Activated T-helper 1 cell treated with Interleukin-2 at 50 U/mL for 16 hours (primary cell): Measurements from ENCODE around the gene EBP.
"Not testable (repeated sequence)": the region's sequence is repeated elsewhere in the genome, so short reads cannot be mapped to it uniquely, and the experiment has no call there.

Experiments used
- DNase-seq: peaks from one replicate; pipeline ENCODE4 v3.0.0-alpha.2; 2020; ENCODE audit warnings: low read depth

Gene EBP

GRCh38 chrX:48493890-48494364 lies 27.7 kb upstream of the EBP start:
- DNase-seq: no peak

GRCh38 chrX:48496660-48497059 lies 24.9 kb upstream of the EBP start:
- DNase-seq: no peak

- DNase-seq: no peak
Observed at GRCh38 chrX:48497871-48498270, 23.7 kb upstream of the EBP start.

GRCh38 chrX:48498374-48498809 lies 23.2 kb upstream of the EBP start:
- no peak for DNase-seq

- DNase-seq: no peak
Observed at GRCh38 chrX:48504261-48504660, 17.3 kb upstream of the EBP start.

GRCh38 chrX:48505481-48505880 lies 16.1 kb upstream of the EBP start:
- DNase-seq: no peak

GRCh38 chrX:48507246-48507645 lies 14.4 kb upstream of the EBP start:
- DNase-seq: no peak

GRCh38 chrX:48508400-48509244 lies 13.0 kb upstream of the EBP start, which contains the start of gene PORCN:
PORCN (plus strand) TSS chrX:48508992; CDS start chrX:48509821, 829 bp downstream.
- DNase-seq: peak; percentile 68

GRCh38 chrX:48509245-48509590 lies 12.4 kb upstream of the EBP start:
- DNase-seq: no peak

- no peak for DNase-seq
Observed at GRCh38 chrX:48509619-48510018, 12.0 kb upstream of the EBP start.

GRCh38 chrX:48511560-48511959 lies 10.0 kb upstream of the EBP start:
- no peak for DNase-seq

GRCh38 chrX:48512371-48512935 lies 9.2 kb upstream of the EBP start:
- no peak for DNase-seq

GRCh38 chrX:48513670-48514069 lies 7.9 kb upstream of the EBP start:
- no peak for DNase-seq

GRCh38 chrX:48514126-48514806 lies 7.3 kb upstream of the EBP start:
- DNase-seq: no peak

- no peak for DNase-seq
Observed at GRCh38 chrX:48514868-48515460, 6.6 kb upstream of the EBP start.

- DNase-seq: no peak
Observed at GRCh38 chrX:48515842-48516241, 5.8 kb upstream of the EBP start.

GRCh38 chrX:48516285-48516684 lies 5.3 kb upstream of the EBP start:
- no peak for DNase-seq

GRCh38 chrX:48516987-48517386 lies 4.6 kb upstream of the EBP start:
- no peak for DNase-seq

GRCh38 chrX:48519481-48519880 lies 2.1 kb upstream of the EBP start:
- DNase-seq: not testable (repeated sequence)

GRCh38 chrX:48520455-48520854 lies 1.2 kb upstream of the EBP start:
- no peak for DNase-seq

- DNase-seq: no peak
Observed at GRCh38 chrX:48520976-48521352, 644 bp upstream of the EBP start.

- no peak for DNase-seq
Observed at GRCh38 chrX:48522291-48522690, 683 bp downstream of the EBP start.

- DNase-seq: no peak
Observed at GRCh38 chrX:48523682-48524081, 2.1 kb downstream of the EBP start.
